ENCODE measurements around the gene HELQ. TPM values are rescaled to one million over a fixed set of nuclear protein-coding genes. Genes with fewer than 3 reads are reported as not detected.

The HELQ gene
- total and polyA plus RNA-seq, 2 of the 13 experiments (the other 11 are each of a cell fraction or from before 2014, with no cell fraction given), result 6.6 to 10.8 TPM

- TF ChIP-seq ZHX2 (IDR thresholded peaks at IDR 0.05; ENCODE audit: low read depth) (no peak), ZHX2 (CRISPR knock-in tag; IDR thresholded peaks at IDR 0.05; ENCODE audit: borderline replicate concordance) (no peak), PHF21A (CRISPR knock-in tag; IDR thresholded peaks at IDR 0.05) (peak; percentile 24; the same call in 1 of the 2 replicates), ZNF296 (CRISPR knock-in tag; conservative IDR thresholded peaks at IDR 0.05) (no peak), ZNF615 (CRISPR knock-in tag; IDR thresholded peaks at IDR 0.05; ENCODE audit: borderline replicate concordance) (no peak), ZSCAN30 (CRISPR knock-in tag; IDR thresholded peaks at IDR 0.05) (no peak), RFX1 (IDR thresholded peaks at IDR 0.05) (no peak), HNF1A (IDR thresholded peaks at IDR 0.05; ENCODE audit: low read depth) (no peak), HNF1A (CRISPR knock-in tag; IDR thresholded peaks at IDR 0.05; ENCODE audit: borderline replicate concordance) (0 out of 2 replicates have a peak, but pooled peaks have one; percentile 19), FOXM1 (CRISPR knock-in tag; IDR thresholded peaks at IDR 0.05) (no peak), ZEB1 (IDR thresholded peaks at IDR 0.05; ENCODE audit: insufficient replicate concordance, low read depth) (peak; percentile 36), POLR2A (IDR thresholded peaks at IDR 0.05; ENCODE audit: insufficient read depth in 1 of 2, low read depth in 2 of 2, low read length in 2 of 2) (no peak), ZFAT (CRISPR knock-in tag; conservative IDR thresholded peaks at IDR 0.05) (no peak), BRCA1 (CRISPR knock-in tag; IDR thresholded peaks at IDR 0.05) (no peak), ZNF3 (CRISPR knock-in tag; IDR thresholded peaks at IDR 0.05) (no peak), REXO4 (CRISPR knock-in tag; IDR thresholded peaks at IDR 0.05; ENCODE audit: borderline replicate concordance) (no peak), NAIF1 (CRISPR knock-in tag; IDR thresholded peaks at IDR 0.05; ENCODE audit: borderline replicate concordance) (no peak), ZNF597 (CRISPR knock-in tag; IDR thresholded peaks at IDR 0.05) (no peak)
Observed at GRCh38 chr4:83361416-83362103, 94.1 kb downstream of the HELQ start (continued).
